Fibroblast of lung (primary cell): Measurements from ENCODE around the gene GPRIN3. TPM values are rescaled to one million over a fixed set of nuclear protein-coding genes. Genes with fewer than 3 reads are reported as not detected.

Source experiments
- DNase-seq, 2 donors: peaks; one replicate each; pipeline versions ENCODE4 v3.0.0 to v3.0.0-alpha.2; 2010; ENCODE audit warnings: low read depth in 2 of 2
- H2AFZ ChIP-seq: 2 replicates; pipeline ENCODE4 v1.5.1; 2012; ENCODE audit warnings: low read length, control low read depth, inconsistent platforms
- H3K27ac ChIP-seq: 2 replicates; pipeline ENCODE4 v1.5.1; 2011; ENCODE audit warnings: low read length, control low read depth; ENCODE audit not compliant: insufficient read depth
- H3K27me3 ChIP-seq: 2 replicates; pipeline ENCODE4 v1.5.1; 2011; ENCODE audit warnings: mild to moderate bottlenecking, low read length; ENCODE audit not compliant: control insufficient read depth, insufficient read depth
- H3K36me3 ChIP-seq: 2 replicates; pipeline ENCODE4 v1.5.1; 2011; ENCODE audit warnings: low read length; ENCODE audit not compliant: control insufficient read depth, insufficient read depth
- H3K4me1 ChIP-seq: 2 replicates; pipeline ENCODE4 v1.5.1; 2011; ENCODE audit warnings: low read length; ENCODE audit not compliant: control insufficient read depth, insufficient read depth; ENCODE audit errors: extremely low read depth
- H3K4me2 ChIP-seq: 2 replicates; pipeline ENCODE4 v1.5.1; 2011; ENCODE audit warnings: low read length, control low read depth; ENCODE audit not compliant: insufficient read depth; ENCODE audit errors: extremely low read depth
- H3K4me3 ChIP-seq, 4 experiments: fragments of 200-600 bp in 1 of 4; sonication (generic) in 1 of 4; replicated peaks in 1 of 4; 2 replicates each; pipeline ENCODE4 v1.5.1; 2011 to 2016; ENCODE audit warnings: low read length in 4 of 4, low read depth in 3 of 4, mild to moderate bottlenecking in 3 of 4, control low read depth in 2 of 4, inconsistent platforms in 1 of 4, mixed read lengths in 1 of 4; ENCODE audit not compliant: insufficient read depth in 1 of 4; ENCODE audit errors: control extremely low read depth in 1 of 4
- H3K79me2 ChIP-seq: 2 replicates; pipeline ENCODE4 v1.5.1; 2012; ENCODE audit warnings: mild to moderate bottlenecking, low read length, inconsistent platforms; ENCODE audit not compliant: control insufficient read depth, insufficient read depth
- H3K9ac ChIP-seq: 2 replicates; pipeline ENCODE4 v1.5.1; 2011; ENCODE audit warnings: mild to moderate bottlenecking, low read length, control low read depth; ENCODE audit not compliant: insufficient read depth
- H3K9me3 ChIP-seq: 2 replicates; pipeline ENCODE4 v1.5.1; 2012; ENCODE audit warnings: low read depth, low read length; ENCODE audit not compliant: control insufficient read depth, insufficient read depth
- H4K20me1 ChIP-seq: 2 replicates; pipeline ENCODE4 v1.5.1; 2011; ENCODE audit warnings: low read length; ENCODE audit not compliant: control insufficient read depth, insufficient read depth; ENCODE audit errors: extremely low read depth
- EZH2 ChIP-seq: IDR thresholded peaks from 2 replicates; pipeline ENCODE4 v1.5.1; 2012; ENCODE audit warnings: low read length, control low read depth, mild to moderate bottlenecking; ENCODE audit errors: missing control alignments
- polyA plus RNA-seq, 2 donors: library from polyadenylated mRNA; depleted of rRNA in 1 of 2; stranded (reverse) in 1 of 2; unstranded in 1 of 2; fragments of >200 nt; gene quantifications; 2 replicates each; pipeline ENCODE4 v1.2.1, GENCODE V29; 2011 to 2012; ENCODE audit warnings: missing spikeins in 1 of 2
- total RNA-seq: library from RNA; depleted of rRNA; stranded (reverse); fragments of >200 nt; gene quantifications from 2 replicates; pipeline ENCODE4 v1.2.1, GENCODE V29; 2014
- TF ChIP-seq, protein P1 (sequence below), 2 donors: IDR thresholded peaks in 1 of 2; conservative IDR thresholded peaks in 1 of 2; 1 replicate in 1 of 2; 2 replicates in 1 of 2; pipeline ENCODE4 v1.5.1; 2011 to 2012; ENCODE audit warnings: low read length in 2 of 2, control low read depth in 1 of 2, inconsistent platforms in 1 of 2, low read depth in 1 of 2, mild to moderate bottlenecking in 1 of 2

Gene GPRIN3
- total and polyA plus RNA-seq, 2 donors (not counting 1 experiment from before 2014, with no cell fraction given) = under 0.01 to 0.01 TPM

DNA sequence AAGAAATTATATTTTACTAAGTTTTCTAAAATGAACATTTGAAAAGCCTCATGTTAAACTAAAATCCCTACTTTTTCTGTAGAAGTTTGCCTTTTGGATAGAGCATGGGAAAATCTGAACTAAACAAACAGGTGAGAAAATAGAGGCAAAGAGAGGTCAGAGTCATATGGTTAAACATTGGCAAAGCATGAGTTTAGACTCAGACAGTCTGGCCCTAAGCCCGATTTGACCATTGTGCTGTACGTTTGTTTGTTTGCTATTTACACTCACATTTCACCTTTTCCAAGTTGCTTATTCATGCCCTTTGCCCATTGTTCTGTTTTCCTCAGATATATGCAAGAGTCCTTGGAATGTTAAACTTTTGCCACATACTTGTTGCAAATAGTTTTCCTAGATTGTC is 110.9 kb downstream of the GPRIN3 start:
- no peaks in the 10 kb centered on the region for H3K27me3 ChIP-seq
- H3K4me2 ChIP-seq = no peak overlapping the region
- no peak overlapping the region for H3K4me3 ChIP-seq
- TF ChIP-seq, protein P1, sequence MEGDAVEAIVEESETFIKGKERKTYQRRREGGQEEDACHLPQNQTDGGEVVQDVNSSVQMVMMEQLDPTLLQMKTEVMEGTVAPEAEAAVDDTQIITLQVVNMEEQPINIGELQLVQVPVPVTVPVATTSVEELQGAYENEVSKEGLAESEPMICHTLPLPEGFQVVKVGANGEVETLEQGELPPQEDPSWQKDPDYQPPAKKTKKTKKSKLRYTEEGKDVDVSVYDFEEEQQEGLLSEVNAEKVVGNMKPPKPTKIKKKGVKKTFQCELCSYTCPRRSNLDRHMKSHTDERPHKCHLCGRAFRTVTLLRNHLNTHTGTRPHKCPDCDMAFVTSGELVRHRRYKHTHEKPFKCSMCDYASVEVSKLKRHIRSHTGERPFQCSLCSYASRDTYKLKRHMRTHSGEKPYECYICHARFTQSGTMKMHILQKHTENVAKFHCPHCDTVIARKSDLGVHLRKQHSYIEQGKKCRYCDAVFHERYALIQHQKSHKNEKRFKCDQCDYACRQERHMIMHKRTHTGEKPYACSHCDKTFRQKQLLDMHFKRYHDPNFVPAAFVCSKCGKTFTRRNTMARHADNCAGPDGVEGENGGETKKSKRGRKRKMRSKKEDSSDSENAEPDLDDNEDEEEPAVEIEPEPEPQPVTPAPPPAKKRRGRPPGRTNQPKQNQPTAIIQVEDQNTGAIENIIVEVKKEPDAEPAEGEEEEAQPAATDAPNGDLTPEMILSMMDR (conservative IDR thresholded peaks at IDR 0.05 in 1 of 2, IDR thresholded peaks at IDR 0.05 in 1 of 2; ENCODE audit: low read depth in 1 of 2, low read length in 2 of 2) = no peak
- no peak for TF ChIP-seq EZH2
- H3K9ac ChIP-seq = no peak overlapping the region
- no peaks in the 10 kb centered on the region for H4K20me1 ChIP-seq
- no peaks in the 10 kb centered on the region for H3K79me2 ChIP-seq
- no peak for DNase-seq
- H3K27ac ChIP-seq = no peak overlapping the region
- H3K4me1 ChIP-seq = no peaks in the 10 kb centered on the region
- no peak overlapping the region for H2AFZ ChIP-seq
- no peaks in the 10 kb centered on the region for H3K36me3 ChIP-seq
- H3K9me3 ChIP-seq = no peaks in the 10 kb centered on the region

GRCh38 chr4:89196056-89196674 is 111.4 kb downstream of the GPRIN3 start:
- Histone ChIP-seq H3K9me3 (no peaks in the 10 kb centered on the region), H4K20me1 (no peaks in the 10 kb centered on the region), H3K36me3 (no peaks in the 10 kb centered on the region), H3K27me3 (no peaks in the 10 kb centered on the region), H3K27ac (no peak overlapping the region), H3K79me2 (no peaks in the 10 kb centered on the region), H3K4me3 (no peak overlapping the region), H2AFZ (no peak overlapping the region), H3K4me1 (no peaks in the 10 kb centered on the region), H3K4me2 (no peak overlapping the region), H3K9ac (no peak overlapping the region)
- TF ChIP-seq, protein P1 (conservative IDR thresholded peaks at IDR 0.05 in 1 of 2, IDR thresholded peaks at IDR 0.05 in 1 of 2; ENCODE audit: low read depth in 1 of 2, low read length in 2 of 2) = no peak
- TF ChIP-seq EZH2 = no peak
- peak in 1 of 2 donors; percentile 82 for DNase-seq

- no peak overlapping the region for H3K4me2 ChIP-seq
- H3K4me1 ChIP-seq = no peaks in the 10 kb centered on the region
- no peaks in the 10 kb centered on the region for H3K36me3 ChIP-seq
- no peak overlapping the region for H2AFZ ChIP-seq
- H3K27me3 ChIP-seq = no peaks in the 10 kb centered on the region
- no peak overlapping the region for H3K27ac ChIP-seq
- H3K4me3 ChIP-seq = no peak overlapping the region
- no peak overlapping the region for H3K9ac ChIP-seq
- DNase-seq = no peak
- no peaks in the 10 kb centered on the region for H4K20me1 ChIP-seq
- H3K79me2 ChIP-seq = no peaks in the 10 kb centered on the region
- TF ChIP-seq EZH2 = no peak
- TF ChIP-seq, protein P1 (conservative IDR thresholded peaks at IDR 0.05 in 1 of 2, IDR thresholded peaks at IDR 0.05 in 1 of 2; ENCODE audit: low read depth in 1 of 2, low read length in 2 of 2) = no peak
- H3K9me3 ChIP-seq = no peaks in the 10 kb centered on the region
These were observed 113.8 kb downstream of the GPRIN3 start for GRCh38 chr4:89193843-89194242.

Other genes starting within 250 kb of the GPRIN3 start
- gene TIGD2, start 196.3 kb downstream of the GPRIN3 start, total RNA-seq = 11.0 and 11.7 TPM in 2 replicates
- 4.5 and 6.1 TPM in 2 replicates for gene TIGD2, start 196.3 kb downstream of the GPRIN3 start, polyA plus RNA-seq